PC-3 (cell line): ENCODE results near the gene TMEM201. TPM values are rescaled to one million over a fixed set of nuclear protein-coding genes. Genes with fewer than 3 reads are reported as not detected.

Experiments used
- ATAC-seq: fragments of 200-7000 bp; cut with Tn5 transposase; 2 replicates; pipeline ENCODE4 v1.9.1; 2020; ENCODE audit warnings: mild to moderate bottlenecking, moderate library complexity
- BruUV-seq: library from RNA; stranded (reverse); fragments of 400-500 nt; replicated peaks from 2 replicates; lab custom pipeline; 2021; lab: Mats Ljungman, UMichigan
- CTCF ChIA-PET: fragments of 300-600 bp; sonication (Branson Sonifier 250); formaldehyde crosslinking; loops from one replicate; lab custom pipeline; 2022; ENCODE audit warnings: antibody characterized with exemption; lab: Charles Lee
- POLR2A ChIA-PET: fragments of 300-600 bp; sonication (Branson Sonifier 250); formaldehyde crosslinking; loops from one replicate; lab custom pipeline; 2022; ENCODE audit warnings: antibody characterized with exemption; ENCODE audit not compliant: unreplicated experiment; lab: Charles Lee
- DNase-seq: peaks from one replicate; pipeline ENCODE4 v3.0.0-alpha.2; 2015
- H2AFZ ChIP-seq: fragments of 300-600 bp; sonication (generic); 2 replicates; pipeline ENCODE4 v1.6.0; 2016; ENCODE audit warnings: antibody characterized with exemption, low read length
- H3F3A ChIP-seq: fragments of 300-600 bp; sonication (generic); one replicate; pipeline ENCODE4 v1.6.0; 2017; ENCODE audit warnings: antibody characterized with exemption, low read length, control low read depth, mild to moderate bottlenecking; ENCODE audit not compliant: unreplicated experiment
- H3K27ac ChIP-seq: fragments of 300-600 bp; sonication (generic); 2 replicates; pipeline ENCODE4 v1.5.1; 2016; ENCODE audit warnings: mild to moderate bottlenecking, low read length
- H3K27me3 ChIP-seq: fragments of 300-600 bp; sonication (generic); 2 replicates; pipeline ENCODE4 v1.6.1; 2016; ENCODE audit warnings: low read length, mixed read lengths
- H3K36me3 ChIP-seq: fragments of 300-600 bp; sonication (generic); 2 replicates; pipeline ENCODE4 v1.6.1; 2016; ENCODE audit warnings: low read depth, mixed run types, low read length, mixed read lengths
- H3K4me1 ChIP-seq: fragments of 300-600 bp; sonication (generic); 2 replicates; pipeline ENCODE4 v1.5.1; 2016; ENCODE audit warnings: low read length; ENCODE audit not compliant: insufficient read depth
- H3K4me2 ChIP-seq: fragments of 300-600 bp; sonication (generic); 2 replicates; pipeline ENCODE4 v1.6.0; 2016; ENCODE audit warnings: low read length
- H3K4me3 ChIP-seq: fragments of 300-600 bp; sonication (generic); 2 replicates; pipeline ENCODE4 v1.5.1; 2016; ENCODE audit warnings: mild to moderate bottlenecking, low read length, mixed read lengths
- H3K79me2 ChIP-seq: fragments of 300-600 bp; sonication (generic); 2 replicates; pipeline ENCODE4 v1.6.1; 2017; ENCODE audit warnings: low read length, mixed read lengths
- H3K9ac ChIP-seq: fragments of 300-600 bp; sonication (generic); 2 replicates; pipeline ENCODE4 v1.6.0; 2016; ENCODE audit warnings: mild to moderate bottlenecking, low read length
- H3K9me2 ChIP-seq: fragments of 300-600 bp; sonication (generic); replicated peaks from 2 replicates; pipeline ENCODE4 v1.6.1; 2016; ENCODE audit warnings: mixed run types, low read length, mixed read lengths
- H3K9me3 ChIP-seq: fragments of 300-600 bp; sonication (generic); 2 replicates; pipeline ENCODE4 v1.6.1; 2016; ENCODE audit warnings: low read length, mixed read lengths
- H4K20me1 ChIP-seq: fragments of 300-600 bp; sonication (generic); 2 replicates; pipeline ENCODE4 v1.6.1; 2016; ENCODE audit warnings: low read length, mixed read lengths
- CTCF ChIP-seq: fragments of 300-600 bp; sonication (generic); conservative IDR thresholded peaks from 2 replicates; pipeline ENCODE4 v1.5.1; 2017; ENCODE audit warnings: antibody characterized with exemption, low read depth, mild to moderate bottlenecking, low read length
- EZH2 ChIP-seq: fragments of 300-600 bp; sonication (generic); IDR thresholded peaks from one replicate; pipeline ENCODE4 v1.6.1; 2017; ENCODE audit warnings: antibody characterized with exemption, mild to moderate bottlenecking, low read length; ENCODE audit not compliant: unreplicated experiment
- EZH2phosphoT487 ChIP-seq: fragments of 300-600 bp; sonication (generic); IDR thresholded peaks from 2 replicates; pipeline ENCODE4 v1.6.1; 2018; ENCODE audit warnings: mild to moderate bottlenecking, antibody characterized with exemption, low read length, borderline replicate concordance
- intact Hi-C: fragments of 100-400 bp; cut with micrococcal nuclease; formaldehyde crosslinking; loops from 2 replicates; pipeline ENCODE4 v1.9.0; 2023
- total RNA-seq: library from RNA; depleted of rRNA; stranded (reverse); fragments of >200 nt; gene quantifications from 2 replicates; pipeline ENCODE4 v1.2.3, GENCODE V29; 2014

Gene TMEM201
- total RNA-seq, 1 experiment from 2014 or later = 13.8 TPM

GRCh38 chr1:9595156-9595967 lies 6.7 kb downstream of the TMEM201 start:
- H3K4me2 ChIP-seq = no peak overlapping the region
- no TSS peak for BruUV-seq
- TF ChIP-seq CTCF = no peak
- H3K9me2 ChIP-seq = no peaks in the 10 kb centered on the region
- no peaks in the 10 kb centered on the region for H3K27me3 ChIP-seq
- H2AFZ ChIP-seq = no peak overlapping the region
- no peak for ATAC-seq
- intact Hi-C loops = no loop called here
- POLR2A ChIA-PET = no interaction called here
- peaks cover 7% of the 10 kb centered on the region; the same call in 1 of the 2 replicates for H3K36me3 ChIP-seq
- H3K27ac ChIP-seq = no peak overlapping the region
- DNase-seq = no peak
- H3K4me3 ChIP-seq = no peak overlapping the region
- H4K20me1 ChIP-seq = peaks cover 33% of the 10 kb centered on the region
- H3F3A ChIP-seq = no peaks in the 10 kb centered on the region
- H3K79me2 ChIP-seq = peaks cover 60% of the 10 kb centered on the region
- no peak overlapping the region for H3K9ac ChIP-seq
- no peaks in the 10 kb centered on the region for H3K9me3 ChIP-seq
- CTCF ChIA-PET = no interaction called here
- H3K4me1 ChIP-seq = peaks cover 4% of the 10 kb centered on the region; the same call in 1 of the 2 replicates

GRCh38 chr1:9595968-9596340 lies 7.2 kb downstream of the TMEM201 start:
- ATAC-seq (no peak), DNase-seq (no peak)
- peaks cover 27% of the 10 kb centered on the region for H4K20me1 ChIP-seq
- H3K4me2 ChIP-seq = no peak overlapping the region
- ChIA-PET POLR2A (no interaction called here), CTCF (no interaction called here)
- no peaks in the 10 kb centered on the region for H3K4me1 ChIP-seq
- no peak for TF ChIP-seq EZH2phosphoT487
- TF ChIP-seq CTCF = no peak
- no peak for TF ChIP-seq EZH2
- no peak overlapping the region for H3K9ac ChIP-seq
- intact Hi-C loops = no loop called here
- H3F3A ChIP-seq = no peaks in the 10 kb centered on the region
- no peaks in the 10 kb centered on the region for H3K9me2 ChIP-seq
- no TSS peak for BruUV-seq
- H3K4me3 ChIP-seq = no peak overlapping the region
- H3K36me3 ChIP-seq = peaks cover 8% of the 10 kb centered on the region; the same call in 1 of the 2 replicates
- H2AFZ ChIP-seq = no peak overlapping the region
- no peaks in the 10 kb centered on the region for H3K27me3 ChIP-seq
- H3K9me3 ChIP-seq = no peaks in the 10 kb centered on the region
- H3K27ac ChIP-seq = no peak overlapping the region
- H3K79me2 ChIP-seq = peaks cover 54% of the 10 kb centered on the region

GRCh38 chr1:9596415-9597123 lies 7.9 kb downstream of the TMEM201 start:
- BruUV-seq = no TSS peak
- DNase-seq = no peak
- Histone ChIP-seq H3K27me3 (no peaks in the 10 kb centered on the region), H3K4me2 (no peak overlapping the region), H3K27ac (no peak overlapping the region), H3K4me1 (no peaks in the 10 kb centered on the region), H2AFZ (no peak overlapping the region), H3K9ac (no peak overlapping the region), H3F3A (no peaks in the 10 kb centered on the region), H4K20me1 (peaks cover 21% of the 10 kb centered on the region; the same call in 1 of the 2 replicates), H3K4me3 (no peak overlapping the region), H3K79me2 (peaks cover 48% of the 10 kb centered on the region), H3K36me3 (peaks cover 14% of the 10 kb centered on the region; the same call in 1 of the 2 replicates), H3K9me3 (no peaks in the 10 kb centered on the region), H3K9me2 (no peaks in the 10 kb centered on the region)
- no peak for ATAC-seq
- TF ChIP-seq EZH2 (no peak), EZH2phosphoT487 (no peak), CTCF (no peak)
- CTCF ChIA-PET = no interaction called here
- POLR2A ChIA-PET = no interaction called here
- intact Hi-C loops = no loop called here
